ENCODE results near the gene PDHX. TPM values are rescaled to one million over a fixed set of nuclear protein-coding genes. Genes with fewer than 3 reads are reported as not detected.
A peak's percentile ranks its signal among the peaks of the same experiment; 100 is the strongest.

PDHX gene
- total RNA-seq, 1 experiment from 2014 or later: 43.4 TPM

GRCh38 chr11:34986883-34987520 lies 70.6 kb downstream of the PDHX start:
- TF ChIP-seq EMX1 (CRISPR knock-in tag; IDR thresholded peaks at IDR 0.05) (no peak), PRRX2 (CRISPR knock-in tag; IDR thresholded peaks at IDR 0.05) (no peak)
- Mint-ChIP-seq H3K36me3 (peaks cover 35% of the 10 kb centered on the region), H3K4me1 (no peaks in the 10 kb centered on the region), H3K4me3 (no peak overlapping the region), H3K9me3 (no peaks in the 10 kb centered on the region), H3K27me3 (ENCODE audit: low read depth) (no peaks in the 10 kb centered on the region), H3K27ac (0 out of 2 replicates have a peak overlapping the region, but pooled peaks have one; percentile 1)
- POLR2A ChIA-PET: no interaction called here
- CTCF ChIA-PET: interaction anchor here (0.8 kb wide), 1 partner anchor 250 kb away, joined by 3 read pairs; no protein-coding TSS in a partner anchor
- DNase-seq (ENCODE audit: low spot score) (no peak), ATAC-seq (no peak)

GRCh38 chr11:34987617-34988016 lies 71.2 kb downstream of the PDHX start:
- no peak for DNase-seq (ENCODE audit: low spot score)
- TF ChIP-seq ZNF512 (CRISPR knock-in tag; IDR thresholded peaks at IDR 0.05; ENCODE audit: borderline replicate concordance): no peak
- no peak for TF ChIP-seq FOXP1 (CRISPR knock-in tag; IDR thresholded peaks at IDR 0.05; ENCODE audit: borderline replicate concordance)
- no peak for TF ChIP-seq MXD4 (CRISPR knock-in tag; IDR thresholded peaks at IDR 0.05; ENCODE audit: borderline replicate concordance)
- TF ChIP-seq JAZF1 (CRISPR knock-in tag; IDR thresholded peaks at IDR 0.05): no peak
- TF ChIP-seq ATF6 (CRISPR knock-in tag; IDR thresholded peaks at IDR 0.05): no peak
- no peak for TF ChIP-seq GRHL2 (CRISPR knock-in tag; IDR thresholded peaks at IDR 0.05; ENCODE audit: insufficient replicate concordance, severe bottlenecking)
- no peak for TF ChIP-seq STAT6 (CRISPR knock-in tag; conservative IDR thresholded peaks at IDR 0.05; ENCODE audit: low read depth)
- TF ChIP-seq SMAD4 (CRISPR knock-in tag; IDR thresholded peaks at IDR 0.05): no peak
- TF ChIP-seq, protein P1, sequence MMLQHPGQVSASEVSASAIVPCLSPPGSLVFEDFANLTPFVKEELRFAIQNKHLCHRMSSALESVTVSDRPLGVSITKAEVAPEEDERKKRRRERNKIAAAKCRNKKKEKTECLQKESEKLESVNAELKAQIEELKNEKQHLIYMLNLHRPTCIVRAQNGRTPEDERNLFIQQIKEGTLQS (CRISPR knock-in tag; conservative IDR thresholded peaks at IDR 0.05): no peak
- TF ChIP-seq ZBTB43 (CRISPR knock-in tag; IDR thresholded peaks at IDR 0.05): no peak
- TF ChIP-seq ZNF281 (CRISPR knock-in tag; IDR thresholded peaks at IDR 0.05): no peak
- no peak for TF ChIP-seq IRF1 (CRISPR knock-in tag; IDR thresholded peaks at IDR 0.05)
- no peak for TF ChIP-seq ZNF396 (CRISPR knock-in tag; IDR thresholded peaks at IDR 0.05; ENCODE audit: borderline replicate concordance)
- Mint-ChIP-seq H3K27me3 (ENCODE audit: low read depth) (no peaks in the 10 kb centered on the region), H3K27ac (no peak overlapping the region), H3K36me3 (peaks cover 29% of the 10 kb centered on the region), H3K4me3 (no peak overlapping the region), H3K9me3 (no peaks in the 10 kb centered on the region), H3K4me1 (no peaks in the 10 kb centered on the region)
- ATAC-seq: no peak
- ChIA-PET POLR2A (no interaction called here), CTCF (no interaction called here)
